Type B pancreatic cell (in vitro differentiated cells): ENCODE results near the gene CDX1. TPM values are rescaled to one million over a fixed set of nuclear protein-coding genes. Genes with fewer than 3 reads are reported as not detected.

Experiments
- DNase-seq: peaks from one replicate; pipeline ENCODE4 v3.0.0; 2021; ENCODE audit warnings: mixed read lengths; ENCODE audit not compliant: unreplicated experiment; ENCODE audit errors: extremely low spot score
- H3K27ac Mint-ChIP-seq: 2 replicates; pipeline ENCODE4 v1.8.0; 2021; ENCODE audit warnings: mild to moderate bottlenecking, mixed read lengths
- H3K27me3 Mint-ChIP-seq: 2 replicates; pipeline ENCODE4 v1.8.0; 2021; ENCODE audit warnings: mixed read lengths
- H3K36me3 Mint-ChIP-seq: 2 replicates; pipeline ENCODE4 v1.8.0; 2021; ENCODE audit warnings: mixed read lengths
- H3K4me1 Mint-ChIP-seq: one replicate; pipeline ENCODE4 v1.8.0; 2021; ENCODE audit warnings: mixed read lengths; ENCODE audit not compliant: unreplicated experiment
- H3K4me3 Mint-ChIP-seq: 2 replicates; pipeline ENCODE4 v1.8.0; 2021; ENCODE audit warnings: mild to moderate bottlenecking, mixed read lengths
- H3K9me3 Mint-ChIP-seq: 2 replicates; pipeline ENCODE4 v1.8.0; 2021; ENCODE audit warnings: mixed read lengths
- CTCF ChIP-seq: fragments of 200-600 bp; sonication (generic); conservative IDR thresholded peaks from 2 replicates; pipeline ENCODE4 v1.5.0; 2021; ENCODE audit warnings: antibody characterized with exemption, mild to moderate bottlenecking
- total RNA-seq: library from RNA; stranded (reverse); gene quantifications from 2 replicates; pipeline ENCODE4 v1.2.1, GENCODE V29; 2021; ENCODE audit warnings: low replicate concordance

CDX1 gene
- total RNA-seq, 1 donor from 2014 or later: 5.0 TPM

- Mint-ChIP-seq H3K27ac (no peak overlapping the region), H3K36me3 (no peaks in the 10 kb centered on the region), H3K9me3 (no peaks in the 10 kb centered on the region), H3K4me1 (peaks cover 15% of the 10 kb centered on the region), H3K4me3 (no peak overlapping the region), H3K27me3 (peaks cover 3% of the 10 kb centered on the region)
- TF ChIP-seq CTCF: no peak
- DNase-seq: no peak
These were observed 11.7 kb downstream of the CDX1 start for GRCh38 chr5:150178262-150178661.

GRCh38 chr5:150179019-150179620 is 12.5 kb downstream of the CDX1 start:
- TF ChIP-seq CTCF: no peak
- no peaks in the 10 kb centered on the region for H3K36me3 Mint-ChIP-seq
- H3K27ac Mint-ChIP-seq: no peak overlapping the region
- DNase-seq: no peak
- H3K27me3 Mint-ChIP-seq: peaks cover 3% of the 10 kb centered on the region
- no peaks in the 10 kb centered on the region for H3K9me3 Mint-ChIP-seq
- H3K4me1 Mint-ChIP-seq: peaks cover 8% of the 10 kb centered on the region
- H3K4me3 Mint-ChIP-seq: no peak overlapping the region

GRCh38 chr5:150180241-150181026 is 13.9 kb downstream of the CDX1 start:
- Mint-ChIP-seq H3K9me3 (no peaks in the 10 kb centered on the region), H3K27ac (no peak overlapping the region), H3K4me1 (peaks cover 16% of the 10 kb centered on the region), H3K4me3 (no peak overlapping the region), H3K27me3 (peaks cover 9% of the 10 kb centered on the region), H3K36me3 (no peaks in the 10 kb centered on the region)
- DNase-seq: no peak
- TF ChIP-seq CTCF: no peak

GRCh38 chr5:150181027-150181426 is 14.4 kb downstream of the CDX1 start:
- Mint-ChIP-seq H3K27ac (no peak overlapping the region), H3K27me3 (peaks cover 12% of the 10 kb centered on the region), H3K9me3 (no peaks in the 10 kb centered on the region), H3K4me3 (no peak overlapping the region), H3K4me1 (peaks cover 16% of the 10 kb centered on the region), H3K36me3 (no peaks in the 10 kb centered on the region)
- no peak for TF ChIP-seq CTCF
- DNase-seq: no peak

- DNase-seq: no peak
- H3K4me3 Mint-ChIP-seq: no peak overlapping the region
These were observed 15.4 kb downstream of the CDX1 start for GRCh38 chr5:150181766-150182545.

More at GRCh38 chr5:150181766-150182545, 15.4 kb downstream of the CDX1 start:
- peaks cover 21% of the 10 kb centered on the region for H3K27me3 Mint-ChIP-seq
- H3K27ac Mint-ChIP-seq: no peak overlapping the region
- no peaks in the 10 kb centered on the region for H3K9me3 Mint-ChIP-seq
- peaks cover 16% of the 10 kb centered on the region for H3K4me1 Mint-ChIP-seq
- no peak for TF ChIP-seq CTCF
- H3K36me3 Mint-ChIP-seq: no peaks in the 10 kb centered on the region
